ENCODE measurements around the gene EPHA3. TPM values are rescaled to one million over a fixed set of nuclear protein-coding genes. Genes with fewer than 3 reads are reported as not detected.
"Not testable (repeated sequence)": the region's sequence is repeated elsewhere in the genome, so short reads cannot be mapped to it uniquely, and the experiment has no call there.

EPHA3 gene
- total RNA-seq, 2 donors from 2014 or later: 1.7 to 2.4 TPM

DNA sequence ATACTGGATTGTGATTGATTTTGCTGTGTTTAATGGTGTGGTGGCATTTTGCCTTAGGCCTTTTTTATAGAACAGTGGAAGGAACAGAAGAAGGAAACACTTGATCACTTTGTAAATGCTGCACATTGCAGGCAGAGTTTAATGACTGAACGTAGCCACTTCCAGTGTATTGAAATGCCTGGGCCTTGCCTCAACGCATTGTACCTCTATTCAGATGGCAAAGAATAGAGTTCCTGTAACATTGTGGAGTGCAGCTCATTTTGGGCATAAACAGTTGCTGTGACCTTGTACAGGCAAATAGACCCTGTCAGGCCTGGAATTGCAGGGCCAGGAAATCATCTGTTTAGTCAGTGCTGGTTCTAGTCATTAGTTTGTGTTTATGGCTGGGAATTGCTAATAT lies 225.0 kb downstream of the EPHA3 start:
- Histone ChIP-seq H3K27me3 (no peaks in the 10 kb centered on the region), H3K9me3 (no peaks in the 10 kb centered on the region), H3K4me1 (no peaks in the 10 kb centered on the region), H3K9ac (ENCODE audit: low read depth in 2 of 2, low read length in 2 of 2) (no peak overlapping the region), H3K36me3 (no peaks in the 10 kb centered on the region), H3K27ac (no peak overlapping the region), H3K4me3 (no peak overlapping the region)
- TF ChIP-seq, protein P1, sequence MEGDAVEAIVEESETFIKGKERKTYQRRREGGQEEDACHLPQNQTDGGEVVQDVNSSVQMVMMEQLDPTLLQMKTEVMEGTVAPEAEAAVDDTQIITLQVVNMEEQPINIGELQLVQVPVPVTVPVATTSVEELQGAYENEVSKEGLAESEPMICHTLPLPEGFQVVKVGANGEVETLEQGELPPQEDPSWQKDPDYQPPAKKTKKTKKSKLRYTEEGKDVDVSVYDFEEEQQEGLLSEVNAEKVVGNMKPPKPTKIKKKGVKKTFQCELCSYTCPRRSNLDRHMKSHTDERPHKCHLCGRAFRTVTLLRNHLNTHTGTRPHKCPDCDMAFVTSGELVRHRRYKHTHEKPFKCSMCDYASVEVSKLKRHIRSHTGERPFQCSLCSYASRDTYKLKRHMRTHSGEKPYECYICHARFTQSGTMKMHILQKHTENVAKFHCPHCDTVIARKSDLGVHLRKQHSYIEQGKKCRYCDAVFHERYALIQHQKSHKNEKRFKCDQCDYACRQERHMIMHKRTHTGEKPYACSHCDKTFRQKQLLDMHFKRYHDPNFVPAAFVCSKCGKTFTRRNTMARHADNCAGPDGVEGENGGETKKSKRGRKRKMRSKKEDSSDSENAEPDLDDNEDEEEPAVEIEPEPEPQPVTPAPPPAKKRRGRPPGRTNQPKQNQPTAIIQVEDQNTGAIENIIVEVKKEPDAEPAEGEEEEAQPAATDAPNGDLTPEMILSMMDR (IDR thresholded peaks at IDR 0.05): no peak
- intact Hi-C loops (cut with DNase I): no loop called here
- DNase-seq: no peak

DNA sequence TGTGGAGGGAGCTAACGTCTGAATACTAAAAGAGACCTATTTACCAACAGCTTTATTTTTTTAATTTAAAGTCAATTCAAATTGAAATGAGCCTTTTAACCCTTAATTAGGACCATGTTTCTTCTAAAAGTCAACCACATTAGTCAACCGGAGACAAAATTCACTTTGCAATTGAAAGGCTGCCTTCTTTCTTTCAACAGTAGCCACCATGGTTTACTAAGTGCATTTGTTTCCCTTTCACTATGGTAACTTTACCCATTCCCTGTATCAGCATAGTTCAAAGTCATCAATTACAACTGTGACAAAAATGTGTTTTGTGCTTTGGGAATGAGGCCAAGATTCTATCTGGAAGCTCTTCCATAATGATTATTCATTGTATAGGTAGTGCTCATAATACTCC lies 225.4 kb downstream of the EPHA3 start:
- no peaks in the 10 kb centered on the region for H3K27me3 ChIP-seq
- no peak overlapping the region for H3K4me3 ChIP-seq
- H3K36me3 ChIP-seq: no peaks in the 10 kb centered on the region
- no peaks in the 10 kb centered on the region for H3K9me3 ChIP-seq
- TF ChIP-seq, protein P1 (IDR thresholded peaks at IDR 0.05): no peak
- H3K4me1 ChIP-seq: no peaks in the 10 kb centered on the region
- DNase-seq: no peak
- no peak overlapping the region for H3K9ac ChIP-seq (ENCODE audit: low read depth in 2 of 2, low read length in 2 of 2)
- no peak overlapping the region for H3K27ac ChIP-seq
- intact Hi-C loops (cut with DNase I): no loop called here

DNA sequence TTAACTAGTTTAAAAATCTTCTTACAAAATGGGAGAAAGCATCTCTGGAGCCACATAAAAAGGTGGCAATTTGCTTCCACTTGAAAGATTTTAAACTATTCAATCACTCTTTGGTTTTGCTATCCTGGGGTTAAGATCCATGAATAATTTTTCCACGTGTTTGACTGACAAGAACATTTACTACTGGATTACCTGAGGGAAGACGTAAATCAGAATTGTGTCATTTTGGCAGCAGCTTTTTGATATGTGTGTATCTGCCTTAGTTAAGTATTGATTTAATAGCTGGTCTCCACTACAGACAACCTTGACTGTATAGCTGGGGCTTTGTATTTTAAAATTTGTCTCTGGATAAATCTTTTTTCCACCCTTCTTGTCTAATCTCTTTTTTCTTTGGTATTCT lies 228.3 kb downstream of the EPHA3 start:
- no peak overlapping the region for H3K4me3 ChIP-seq
- no peaks in the 10 kb centered on the region for H3K27me3 ChIP-seq
- no peaks in the 10 kb centered on the region for H3K9me3 ChIP-seq
- no peaks in the 10 kb centered on the region for H3K4me1 ChIP-seq
- no peak overlapping the region for H3K9ac ChIP-seq (ENCODE audit: low read depth in 2 of 2, low read length in 2 of 2)
- intact Hi-C loops (cut with DNase I): no loop called here
- DNase-seq: no peak
- no peaks in the 10 kb centered on the region for H3K36me3 ChIP-seq
- TF ChIP-seq, protein P1 (IDR thresholded peaks at IDR 0.05): no peak
- no peak overlapping the region for H3K27ac ChIP-seq

- TF ChIP-seq, protein P1 (IDR thresholded peaks at IDR 0.05): no peak
- Histone ChIP-seq H3K27me3 (no peaks in the 10 kb centered on the region), H3K4me1 (no peaks in the 10 kb centered on the region), H3K9ac (ENCODE audit: low read depth in 2 of 2, low read length in 2 of 2) (no peak overlapping the region), H3K9me3 (no peaks in the 10 kb centered on the region), H3K27ac (no peak overlapping the region), H3K36me3 (no peaks in the 10 kb centered on the region), H3K4me3 (no peak overlapping the region)
- intact Hi-C loops (cut with DNase I): loop anchor here (5.0 kb wide), 1 partner anchor 37 kb away; no protein-coding TSS in a partner anchor
- no peak for DNase-seq
These were observed 233.0 kb downstream of the EPHA3 start for GRCh38 chr3:89340408-89340807.

- Histone ChIP-seq H3K9me3 (no peaks in the 10 kb centered on the region), H3K27me3 (no peaks in the 10 kb centered on the region), H3K9ac (ENCODE audit: low read depth in 2 of 2, low read length in 2 of 2) (no peak overlapping the region), H3K36me3 (no peaks in the 10 kb centered on the region), H3K27ac (no peak overlapping the region), H3K4me1 (no peaks in the 10 kb centered on the region), H3K4me3 (no peak overlapping the region)
- no peak for DNase-seq
- TF ChIP-seq, protein P1 (IDR thresholded peaks at IDR 0.05): no peak
- intact Hi-C loops (cut with DNase I): loop anchor here (5.0 kb wide), 1 partner anchor 33 kb away; no protein-coding TSS in a partner anchor
These were observed 236.7 kb downstream of the EPHA3 start for GRCh38 chr3:89344076-89344475.

GRCh38 chr3:89350935-89351334 lies 243.5 kb downstream of the EPHA3 start:
- intact Hi-C loops (cut with DNase I); H3K9me3 ChIP-seq; H3K27me3 ChIP-seq; H3K9ac ChIP-seq (ENCODE audit: low read depth in 2 of 2, low read length in 2 of 2); H3K4me3 ChIP-seq; H3K4me1 ChIP-seq; DNase-seq; H3K36me3 ChIP-seq; H3K27ac ChIP-seq: not testable (repeated sequence)

Measured in colonic mucosa (tissue), 4 donors.